H1 (cell line): ENCODE data around the gene NPTXR. TPM values are rescaled to one million over a fixed set of nuclear protein-coding genes. Genes with fewer than 3 reads are reported as not detected.

Experiments used
- CTCF ChIA-PET: fragments of 300-600 bp; sonication (Branson Sonifier 250); formaldehyde crosslinking; loops from one replicate; lab custom pipeline; 2021; ENCODE audit not compliant: partially characterized antibody; lab: Charles Lee
- POLR2A ChIA-PET: fragments of 300-600 bp; sonication (Branson Sonifier 250); formaldehyde crosslinking; loops from one replicate; lab custom pipeline; 2021; ENCODE audit warnings: inconsistent platforms; ENCODE audit not compliant: partially characterized antibody; lab: Charles Lee
- DNase-seq, 2 experiments: peaks; one replicate each; pipeline versions ENCODE4 v3.0.0 to v3.0.0-alpha.2; 2010 to 2022; ENCODE audit warnings: low spot score in 2 of 2, low read depth in 1 of 2, mixed read lengths in 1 of 2
- FAIRE-seq: peaks from 2 replicates; lab custom pipeline; 2011; peaks lifted over from hg19 to GRCh38; lab: Jason Lieb, UNC
- H2AFZ ChIP-seq: 2 replicates; pipeline ENCODE4 v1.8.1; 2012; ENCODE audit warnings: low read length, inconsistent platforms
- H2AK5ac ChIP-seq: 2 replicates; pipeline ENCODE4 v1.6.1; 2013; ENCODE audit warnings: low read depth, low read length
- H2BK120ac ChIP-seq: replicated peaks from 2 replicates; pipeline ENCODE3; 2013; ENCODE audit warnings: low read depth, low read length, inconsistent platforms
- H2BK12ac ChIP-seq: 2 replicates; pipeline ENCODE4 v1.6.1; 2013; ENCODE audit warnings: low read depth, low read length
- H2BK15ac ChIP-seq: 2 replicates; pipeline ENCODE4 v1.6.1; 2013; ENCODE audit warnings: low read length
- H2BK20ac ChIP-seq: 2 replicates; pipeline ENCODE4 v1.6.1; 2013; ENCODE audit warnings: low read length
- H2BK5ac ChIP-seq: 2 replicates; pipeline ENCODE4 v1.6.1; 2013; ENCODE audit warnings: low read depth, low read length
- H3K14ac ChIP-seq: 2 replicates; pipeline ENCODE4 v1.6.1; 2013; ENCODE audit warnings: inconsistent platforms; ENCODE audit not compliant: insufficient read length
- H3K18ac ChIP-seq: 2 replicates; pipeline ENCODE4 v1.6.1; 2013; ENCODE audit warnings: low read length; ENCODE audit errors: extremely low read depth
- H3K23ac ChIP-seq: 2 replicates; pipeline ENCODE4 v1.6.1; 2013; ENCODE audit warnings: inconsistent platforms; ENCODE audit not compliant: insufficient read length
- H3K23me2 ChIP-seq: 2 replicates; pipeline ENCODE4 v1.6.1; 2013; ENCODE audit warnings: low read depth, low read length
- H3K27ac ChIP-seq: 2 replicates; pipeline ENCODE4 v1.6.1; 2011; ENCODE audit warnings: low read depth, low read length, inconsistent platforms
- H3K27me3 ChIP-seq, 4 experiments: replicated peaks in 1 of 4; 1 replicate in 1 of 4; 2 replicates in 3 of 4; pipeline versions ENCODE4 v1.6.1 to v1.8.1; 2011 to 2013; ENCODE audit warnings: low read length in 3 of 4, mild to moderate bottlenecking in 3 of 4, inconsistent platforms in 2 of 4, mixed read lengths in 2 of 4, moderate library complexity in 1 of 4; ENCODE audit not compliant: control insufficient read depth in 3 of 4, insufficient read depth in 3 of 4; ENCODE audit errors: extremely low read depth in 1 of 4
- H3K36me3 ChIP-seq, 4 experiments: 2 replicates each; pipeline versions ENCODE4 v1.6.1 to v1.8.1; 2011 to 2013; ENCODE audit warnings: mild to moderate bottlenecking in 4 of 4, low read length in 3 of 4, moderate library complexity in 2 of 4, control low read depth in 1 of 4, inconsistent platforms in 1 of 4; ENCODE audit not compliant: insufficient read depth in 4 of 4, control insufficient read depth in 2 of 4
- H3K4ac ChIP-seq: replicated peaks from 2 replicates; pipeline ENCODE3; 2013; ENCODE audit warnings: low read length, low read depth, mixed read lengths, inconsistent platforms; ENCODE audit not compliant: insufficient read length
- H3K4me1 ChIP-seq, 4 experiments: replicated peaks in 1 of 4; 1 replicate in 1 of 4; 2 replicates in 3 of 4; pipeline versions ENCODE4 v1.6.1 to v1.8.1; 2011 to 2013; ENCODE audit warnings: low read length in 3 of 4, inconsistent platforms in 2 of 4, mixed read lengths in 1 of 4; ENCODE audit not compliant: insufficient read depth in 4 of 4, control insufficient read depth in 3 of 4
- H3K4me2 ChIP-seq, 2 experiments: 2 replicates each; pipeline versions ENCODE4 v1.6.1 to v1.8.1; 2011 to 2013; ENCODE audit warnings: low read depth in 2 of 2, low read length in 2 of 2, control low read depth in 1 of 2, inconsistent platforms in 1 of 2, mild to moderate bottlenecking in 1 of 2; ENCODE audit not compliant: insufficient read depth in 1 of 2
- H3K4me3 ChIP-seq, 4 experiments: fragments of 200-600, 300-600 bp in 1 of 4; sonication (generic), shearing (Covaris generic), sonication (Bioruptor Twin) in 1 of 4; 2 replicates each; pipeline versions ENCODE4 v1.5.1 to v1.8.1; 2011 to 2016; ENCODE audit warnings: low read length in 4 of 4, low read depth in 3 of 4, control low read depth in 2 of 4, inconsistent platforms in 2 of 4, mild to moderate bottlenecking in 2 of 4, mixed read lengths in 1 of 4, moderate library complexity in 1 of 4; ENCODE audit not compliant: insufficient read depth in 2 of 4; ENCODE audit errors: extremely low read depth in 1 of 4
- H3K56ac ChIP-seq: replicated peaks from 2 replicates; pipeline ENCODE3; 2013; ENCODE audit warnings: low read depth, mild to moderate bottlenecking, mixed read lengths, low read length, inconsistent platforms; ENCODE audit not compliant: insufficient read length
- H3K79me1 ChIP-seq: 2 replicates; pipeline ENCODE4 v1.6.1; 2013; ENCODE audit warnings: low read depth, low read length, control low read depth
- H3K79me2 ChIP-seq, 2 experiments: 2 replicates each; pipeline versions ENCODE4 v1.6.1 to v1.8.1; 2012 to 2013; ENCODE audit warnings: low read length in 2 of 2, mild to moderate bottlenecking in 2 of 2, inconsistent platforms in 1 of 2; ENCODE audit not compliant: insufficient read depth in 2 of 2, control insufficient read depth in 1 of 2
- H3K9ac ChIP-seq, 4 experiments: replicated peaks in 1 of 4; 1 replicate in 1 of 4; 2 replicates in 3 of 4; pipeline versions ENCODE4 v1.6.1 to v1.8.1; 2011 to 2013; ENCODE audit warnings: low read depth in 3 of 4, low read length in 3 of 4, control low read depth in 2 of 4, mild to moderate bottlenecking in 2 of 4, moderate library complexity in 2 of 4, inconsistent platforms in 1 of 4; ENCODE audit errors: extremely low read depth in 1 of 4
- H3K9me3 ChIP-seq, 2 experiments: 2 replicates each; pipeline versions ENCODE4 v1.6.1 to v1.8.1; 2012 to 2013; ENCODE audit warnings: mild to moderate bottlenecking in 2 of 2, moderate library complexity in 2 of 2, control low read depth in 1 of 2, inconsistent platforms in 1 of 2, low read depth in 1 of 2, low read length in 1 of 2, mixed read lengths in 1 of 2; ENCODE audit not compliant: insufficient read depth in 2 of 2
- H4K20me1 ChIP-seq, 2 experiments: replicated peaks in 1 of 2; 2 replicates each; pipeline versions ENCODE3 to v1.8.1; 2011 to 2013; ENCODE audit warnings: inconsistent platforms in 2 of 2, low read length in 2 of 2, mild to moderate bottlenecking in 1 of 2; ENCODE audit not compliant: insufficient read depth in 2 of 2, control insufficient read depth in 1 of 2
- H4K5ac ChIP-seq: 2 replicates; pipeline ENCODE4 v1.6.1; 2013; ENCODE audit warnings: low read length, low read depth, mixed read lengths, inconsistent platforms; ENCODE audit not compliant: insufficient read length
- H4K8ac ChIP-seq: 2 replicates; pipeline ENCODE4 v1.8.0; 2013; ENCODE audit warnings: mild to moderate bottlenecking, moderate library complexity, low read length, inconsistent platforms; ENCODE audit not compliant: insufficient read depth; ENCODE audit errors: extremely low read depth
- H4K91ac ChIP-seq: replicated peaks from 2 replicates; pipeline ENCODE3; 2013; ENCODE audit warnings: low read length, mixed read lengths, inconsistent platforms; ENCODE audit not compliant: insufficient read length
- CHD2 ChIP-seq: IDR thresholded peaks from 2 replicates; pipeline ENCODE4 v1.6.1; 2012; ENCODE audit warnings: low read length, improper control_type of control experiment
- E2F6 ChIP-seq: IDR thresholded peaks from 2 replicates; pipeline ENCODE4 v1.6.1; 2012; ENCODE audit warnings: inconsistent platforms
- EZH2 ChIP-seq: fragments of 200-600 bp; sonication (generic); IDR thresholded peaks from 2 replicates; pipeline ENCODE4 v1.7.1; 2012; ENCODE audit warnings: low read depth, mild to moderate bottlenecking, moderate library complexity, low read length, inconsistent platforms; ENCODE audit not compliant: severe bottlenecking
- HDAC2 ChIP-seq, 2 experiments: fragments of 300-600 bp in 1 of 2; sonication (generic) in 1 of 2; IDR thresholded peaks; 2 replicates each; pipeline ENCODE4 v1.6.1; 2011 to 2012; ENCODE audit warnings: low read depth in 2 of 2, low read length in 2 of 2, mild to moderate bottlenecking in 2 of 2, moderate library complexity in 2 of 2, borderline replicate concordance in 1 of 2, inconsistent platforms in 1 of 2
- MAFK ChIP-seq: IDR thresholded peaks from 2 replicates; pipeline ENCODE4 v1.6.1; 2012; ENCODE audit warnings: low read depth, mild to moderate bottlenecking, improper control_type of control experiment, low read length
- RFX5 ChIP-seq: IDR thresholded peaks from 2 replicates; pipeline ENCODE4 v1.6.1; 2011; ENCODE audit warnings: low read depth, low read length, improper control_type of control experiment, borderline replicate concordance
- RXRA ChIP-seq: IDR thresholded peaks from 2 replicates; pipeline ENCODE4 v1.6.1; 2011; ENCODE audit warnings: low read depth, mild to moderate bottlenecking, low read length, moderate library complexity; ENCODE audit not compliant: insufficient read depth
- SP1 ChIP-seq: IDR thresholded peaks from 2 replicates; pipeline ENCODE4 v1.6.1; 2011; ENCODE audit warnings: low read depth, low read length
- SP2 ChIP-seq: IDR thresholded peaks from 2 replicates; pipeline ENCODE4 v1.6.1; 2012; ENCODE audit warnings: mild to moderate bottlenecking, low read length, inconsistent platforms
- SP4 ChIP-seq: IDR thresholded peaks from 2 replicates; pipeline ENCODE4 v1.6.1; 2012; ENCODE audit warnings: low read length, inconsistent platforms
- TAF1 ChIP-seq: IDR thresholded peaks from 2 replicates; pipeline ENCODE4 v1.6.1; 2011; ENCODE audit warnings: mild to moderate bottlenecking, low read depth, low read length
- TAF7 ChIP-seq: optimal IDR thresholded peaks from 2 replicates; pipeline ENCODE3; 2011; ENCODE audit warnings: low read depth, mild to moderate bottlenecking, inconsistent platforms, low read length, moderate library complexity, borderline replicate concordance
- TBP ChIP-seq: IDR thresholded peaks from 2 replicates; pipeline ENCODE4 v1.6.1; 2011; ENCODE audit warnings: low read depth, low read length, improper control_type of control experiment
- ZNF274 ChIP-seq: IDR thresholded peaks from 2 replicates; pipeline ENCODE4 v1.7.0; 2012; ENCODE audit warnings: low read length, borderline replicate concordance; ENCODE audit errors: extremely low read depth
- WGBS, 2 experiments: shearing (Covaris generic) in 1 of 2; methylation state at CpG; one replicate each; pipeline versions ENCODE4 v1.1.6 to v1.1.7; 2013 to 2015; ENCODE audit warnings: low lambda C conversion rate in 2 of 2, mixed read lengths in 2 of 2, inconsistent platforms in 1 of 2, low coverage in 1 of 2, missing lambda C conversion rate in 1 of 2; ENCODE audit not compliant: insufficient replicate concordance in 2 of 2, insufficient coverage in 1 of 2, insufficient read length in 1 of 2; ENCODE audit errors: extremely low coverage in 1 of 2, missing lambda C conversion rate in 1 of 2; 5-methylcytosine and 5-hydroxymethylcytosine counted together
- polyA plus RNA-seq, 7 experiments: library from polyadenylated mRNA; depleted of rRNA in 3 of 7; stranded (reverse) in 5 of 7; unstranded in 2 of 7; fragments of >200 nt in 5 of 7; fragments of 200-250 nt in 2 of 7; gene quantifications; 1 replicate in 5 of 7; 2 replicates in 1 of 7; 4 replicates in 1 of 7; pipeline versions ENCODE4 v1.2.1 to v1.2.3, GENCODE V29; 2011 to 2013; ENCODE audit warnings: missing spikeins in 2 of 7, mixed read lengths in 2 of 7
- total RNA-seq: library from RNA; stranded (reverse); fragmentation: NEBNext Ultra II Directional; extraction: Animal tissue kit (Norgen Biotek cat#: 25700); gene quantifications from 2 replicates; pipeline ENCODE4 v1.2.1, GENCODE V29; 2021

Gene NPTXR
- total and polyA plus RNA-seq, 2 of the 8 experiments (the other 6 are each of a cell fraction or from before 2014, with no cell fraction given) = 3.7 to 6.4 TPM

GRCh38 chr22:38817196-38817595, 26.6 kb downstream of the NPTXR start:
- Histone ChIP-seq H4K5ac (no peak overlapping the region), H3K27ac (no peak overlapping the region), H4K91ac (no peak overlapping the region), H3K4me3 (no peak overlapping the region), H3K23ac (no peak overlapping the region), H3K79me2 (no peaks in the 10 kb centered on the region), H3K4me2 (no peak overlapping the region), H2AFZ (no peak overlapping the region), H3K36me3 (no peaks in the 10 kb centered on the region), H2BK20ac (no peak overlapping the region), H2BK15ac (no peak overlapping the region), H3K4me1 (peaks cover 0 to 3% (median 0%) of the 10 kb centered on the region in 4 experiments; a peak in 1 of 7 replicates), H2AK5ac (no peak overlapping the region), H3K9me3 (no peaks in the 10 kb centered on the region), H4K8ac (no peak overlapping the region), H3K18ac (no peak overlapping the region), H3K27me3 (no peaks in the 10 kb centered on the region; a peak in 1 of 7 replicates), H2BK12ac (no peak overlapping the region), H4K20me1 (no peaks in the 10 kb centered on the region), H3K4ac (no peak overlapping the region), H3K14ac (no peak overlapping the region), H3K56ac (no peak overlapping the region), H3K9ac (no peak overlapping the region), H3K79me1 (no peaks in the 10 kb centered on the region), H2BK5ac (no peak overlapping the region), H3K23me2 (peaks cover 2% of the 10 kb centered on the region; the same call in 1 of the 2 replicates), H2BK120ac (no peak overlapping the region)
- CTCF ChIA-PET = interaction anchor here (0.9 to 5.8 kb wide), 4 partner anchors 8 to 92 kb away, joined by 3 to 29 read pairs (median 4); no protein-coding TSS in a partner anchor
- FAIRE-seq = no peak
- POLR2A ChIA-PET = interaction anchor here (0.8 kb wide), 1 partner anchor 14 kb away, joined by 3 read pairs; no protein-coding TSS in a partner anchor
- 96% methylated on average over 6 of the region's 6 CpGs; no CpG with 5 or more reads in 1 of the 2 experiments for WGBS, 2 experiments
- no peak for DNase-seq
- TF ChIP-seq TAF1 (no peak), RFX5 (no peak), SP1 (no peak), EZH2 (no peak), E2F6 (no peak), HDAC2 (IDR thresholded peaks at IDR 0.05; ENCODE audit: borderline replicate concordance in 1 of 2, low read depth in 2 of 2, low read length in 2 of 2) (no peak), CHD2 (no peak), ZNF274 (no peak), SP2 (no peak), SP4 (no peak), TAF7 (no peak), TBP (no peak), RXRA (no peak), MAFK (no peak)
